NCI-H345 treated with DMSO at 0.1 percent for 48 hours (cell line): ENCODE results near the gene LDLRAP1.

ENCODE experiments used
- DNase-seq: peaks from one replicate; lab custom pipeline; 2025; ENCODE audit not compliant: unreplicated experiment; lab: John Stamatoyannopoulos, UW

The LDLRAP1 gene

GRCh38 chr1:25541889-25542658, 1.3 kb upstream of the LDLRAP1 start:
- DNase-seq: no peak

- no peak for DNase-seq
Observed at GRCh38 chr1:25543005-25543424, 391 bp upstream of the LDLRAP1 start.

- no peak for DNase-seq
Observed at GRCh38 chr1:25544243-25544764, 898 bp downstream of the LDLRAP1 start.

DNA sequence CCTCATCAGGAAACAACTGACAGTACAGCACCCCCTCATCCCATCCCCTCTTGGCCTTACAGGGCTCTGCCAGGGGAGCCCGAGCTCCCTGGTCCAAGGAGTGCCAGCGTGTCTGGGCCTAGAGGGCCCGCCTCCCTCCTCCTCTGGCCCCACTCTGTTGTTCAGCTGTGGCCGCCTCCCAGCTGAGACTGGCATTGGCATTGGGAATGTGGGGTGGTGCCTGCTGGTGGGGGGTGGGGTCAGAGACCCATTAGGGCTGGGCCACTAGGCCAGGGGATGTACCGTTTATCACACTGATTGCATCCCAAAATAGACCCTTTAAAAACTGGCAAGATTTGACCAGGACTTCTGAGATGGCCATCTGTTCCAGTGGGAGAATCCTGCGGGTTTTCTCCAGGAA, 1.4 kb downstream of the LDLRAP1 start:
- DNase-seq: no peak

- no peak for DNase-seq
Observed at GRCh38 chr1:25545767-25546166, 2.4 kb downstream of the LDLRAP1 start.

DNA sequence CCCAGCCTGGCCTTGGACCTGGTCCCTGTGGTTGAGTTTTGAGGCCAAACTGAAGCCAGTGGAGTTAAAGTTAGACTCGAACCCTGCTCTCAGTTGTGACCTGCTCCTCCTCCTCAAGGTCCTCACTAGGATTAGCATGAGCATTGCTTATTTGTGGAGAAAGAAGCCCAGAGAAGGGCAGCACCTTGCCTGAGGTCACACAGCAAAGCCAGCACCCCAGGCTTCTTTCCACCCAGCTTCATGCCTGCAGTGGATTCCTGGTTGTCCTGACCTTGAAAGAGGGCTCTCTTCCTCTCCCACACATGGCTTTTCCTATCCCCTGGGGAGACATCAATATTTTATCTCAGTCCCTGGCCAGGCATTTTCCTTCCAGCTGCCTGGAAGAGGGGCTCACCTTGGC, 2.8 kb downstream of the LDLRAP1 start:
- DNase-seq: no peak

GRCh38 chr1:25548601-25549000, 5.2 kb downstream of the LDLRAP1 start:
- no peak for DNase-seq

DNA sequence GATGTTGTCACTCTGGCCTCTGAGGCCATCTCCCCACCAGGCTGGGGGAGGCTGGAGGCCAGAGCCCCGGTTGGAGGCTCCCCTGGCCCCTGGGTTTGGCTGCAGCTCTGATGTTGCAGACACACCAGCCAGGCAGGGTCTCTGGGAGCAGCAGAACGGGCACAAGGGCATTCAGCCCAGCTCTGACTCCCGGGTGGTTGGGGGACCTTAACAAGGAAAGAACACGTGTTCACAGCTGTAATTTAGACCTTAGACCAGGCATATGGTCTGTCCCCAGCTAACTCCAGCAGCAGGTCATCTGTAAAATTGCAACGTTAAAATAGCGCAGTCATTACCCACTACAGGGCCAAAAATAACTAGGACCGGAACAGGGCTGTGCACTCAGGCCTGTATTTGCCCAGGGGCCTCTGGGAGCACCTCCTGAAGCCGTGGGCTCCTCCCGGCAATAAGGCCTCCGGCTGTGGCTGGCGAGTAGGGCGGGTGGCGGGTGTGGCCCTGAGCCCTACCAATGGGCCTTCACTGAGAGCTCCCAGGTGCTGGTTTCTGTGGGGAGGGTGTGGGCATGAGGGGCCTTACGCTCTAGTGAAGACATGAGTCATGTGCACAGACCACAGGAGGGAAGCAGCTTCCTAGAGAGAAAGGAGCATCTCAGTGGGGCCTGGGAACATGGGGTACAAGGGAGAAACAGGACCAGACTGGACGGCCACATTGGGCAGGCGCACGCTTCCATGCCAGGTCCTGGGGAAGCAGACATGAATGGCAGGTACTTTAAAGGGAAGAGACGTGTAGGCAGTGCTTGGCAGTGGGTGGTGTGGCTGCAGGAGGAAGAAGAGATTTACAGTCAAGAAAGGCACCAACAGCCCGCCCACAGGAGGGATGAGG, 6.1 kb downstream of the LDLRAP1 start:
- DNase-seq: no peak

DNA sequence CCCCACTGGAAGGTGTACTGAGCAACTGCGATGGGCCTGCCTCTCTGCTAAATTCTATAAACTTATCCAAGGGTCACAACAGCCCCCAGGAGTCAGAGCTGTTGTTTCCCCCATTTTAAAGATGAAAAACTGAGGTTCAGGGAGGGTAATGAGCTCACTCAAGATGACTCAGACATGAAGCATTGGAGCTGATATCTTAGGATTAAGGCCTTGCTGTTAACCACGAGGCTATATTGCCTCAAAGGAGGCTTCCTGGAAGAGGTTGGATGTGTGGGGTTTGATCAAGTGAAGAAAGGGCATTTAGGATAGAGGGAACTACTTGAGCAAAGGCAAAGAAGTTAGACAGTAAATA, 6.7 kb downstream of the LDLRAP1 start:
- DNase-seq: no peak

DNA sequence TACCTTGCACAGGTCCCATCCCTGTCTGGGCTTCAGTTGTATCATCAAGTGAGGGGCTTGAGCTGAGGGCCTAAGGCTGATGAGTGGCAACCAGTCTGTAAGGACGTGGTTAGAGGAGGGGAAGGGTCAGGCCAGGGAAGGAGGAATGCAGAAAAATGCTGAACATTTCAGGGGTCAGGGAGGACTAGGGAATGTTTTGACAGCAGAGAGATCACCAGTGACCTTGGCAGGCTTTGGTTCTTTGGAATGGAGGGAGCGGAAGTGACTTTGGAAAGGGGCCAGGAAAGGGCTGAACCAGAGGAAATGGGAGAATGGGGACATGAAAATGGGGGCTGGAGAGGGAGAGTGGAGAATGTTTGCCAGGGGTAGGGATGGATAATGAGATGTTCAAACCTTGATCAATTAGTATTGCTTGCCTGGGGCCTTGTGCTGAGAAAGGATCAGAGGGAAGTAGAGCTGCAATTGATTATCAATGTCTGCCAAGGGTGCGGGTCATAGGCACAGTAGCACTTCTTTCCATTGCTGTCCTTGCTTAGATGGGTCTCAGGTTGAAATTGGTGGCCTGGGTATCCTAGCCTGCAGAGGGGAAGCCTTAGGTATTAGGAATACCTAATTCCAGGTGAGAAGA, 7.4 kb downstream of the LDLRAP1 start:
- DNase-seq: no peak

- DNase-seq: no peak
Observed at GRCh38 chr1:25553749-25554429, 10.5 kb downstream of the LDLRAP1 start.

DNA sequence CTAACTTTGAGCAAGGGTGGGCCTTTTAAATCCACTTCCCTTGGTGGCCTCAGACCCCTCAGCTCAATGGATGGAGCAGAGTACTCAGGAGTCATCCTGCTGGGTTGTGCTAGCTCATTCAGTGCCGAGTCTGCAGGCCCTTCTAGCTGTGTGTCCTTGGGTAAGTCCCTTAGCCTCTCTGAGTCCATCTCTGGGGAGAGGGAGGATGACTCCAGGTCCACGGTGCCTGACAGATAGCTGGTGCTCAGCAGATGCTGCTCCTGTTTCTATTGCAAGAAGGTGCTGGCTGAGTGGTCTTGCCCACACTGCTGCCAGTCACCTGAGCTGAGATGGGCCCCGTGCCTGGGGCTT, 11.0 kb downstream of the LDLRAP1 start:
- DNase-seq: no peak

DNA sequence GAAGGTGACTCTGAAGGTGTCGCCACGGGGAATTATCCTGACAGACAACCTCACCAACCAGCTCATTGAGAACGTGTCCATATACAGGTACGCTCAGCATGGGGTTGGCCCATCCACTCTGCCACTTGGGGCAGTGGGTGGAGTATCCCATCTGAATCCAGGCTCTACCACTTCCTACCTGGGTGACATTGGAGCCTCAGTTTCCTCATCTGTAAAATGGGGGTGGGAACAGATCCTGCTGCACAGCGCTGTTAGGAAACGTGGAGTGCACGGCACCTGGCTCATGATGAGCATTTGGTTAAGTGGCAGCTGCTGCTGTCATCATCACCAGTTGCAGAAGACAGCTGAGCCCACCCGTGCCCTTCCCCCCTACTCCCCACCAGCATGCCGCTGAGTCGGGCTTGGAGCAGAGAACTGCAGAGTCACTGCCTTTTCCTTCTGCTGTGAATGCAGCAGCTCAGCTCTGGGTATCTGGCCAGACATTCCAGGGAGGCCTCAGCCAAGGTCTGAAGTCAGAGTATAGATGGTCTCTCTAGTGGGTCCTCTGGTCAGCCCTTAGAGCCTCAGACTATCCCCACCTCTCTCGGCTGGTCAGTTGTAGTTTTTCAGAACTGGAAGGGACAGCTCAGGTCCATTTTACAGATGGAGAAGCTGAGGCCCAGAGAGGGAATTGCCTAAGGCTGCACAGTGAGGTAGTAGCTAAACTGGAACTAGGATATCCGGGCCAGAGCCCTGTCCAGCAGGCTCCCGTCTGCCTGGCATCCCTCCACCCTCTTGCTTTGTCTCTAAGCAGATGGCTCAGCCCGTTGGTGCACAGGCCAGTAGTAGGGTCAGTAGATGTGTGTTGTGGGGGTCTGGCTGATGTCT, 11.7 kb downstream of the LDLRAP1 start:
- DNase-seq: no peak

DNA sequence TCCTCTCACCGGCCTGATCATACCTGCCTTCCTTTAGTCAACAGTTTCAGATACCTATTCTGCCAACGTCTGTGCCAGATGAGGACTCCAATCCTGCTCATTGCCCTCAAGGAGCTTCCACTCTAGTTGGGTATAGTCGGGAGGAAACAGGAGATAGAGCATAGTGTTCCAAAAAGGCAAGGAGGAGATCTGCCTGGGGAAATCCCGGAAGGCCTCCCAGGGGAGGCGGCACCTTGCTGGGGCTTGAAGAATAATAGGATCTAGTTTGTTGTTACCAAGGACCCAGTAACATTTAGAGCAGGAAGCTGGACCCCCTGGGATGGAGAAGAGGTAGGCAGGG, 12.3 kb downstream of the LDLRAP1 start:
- no peak for DNase-seq

GRCh38 chr1:25556132-25556670, 12.8 kb downstream of the LDLRAP1 start:
- DNase-seq: no peak

DNA sequence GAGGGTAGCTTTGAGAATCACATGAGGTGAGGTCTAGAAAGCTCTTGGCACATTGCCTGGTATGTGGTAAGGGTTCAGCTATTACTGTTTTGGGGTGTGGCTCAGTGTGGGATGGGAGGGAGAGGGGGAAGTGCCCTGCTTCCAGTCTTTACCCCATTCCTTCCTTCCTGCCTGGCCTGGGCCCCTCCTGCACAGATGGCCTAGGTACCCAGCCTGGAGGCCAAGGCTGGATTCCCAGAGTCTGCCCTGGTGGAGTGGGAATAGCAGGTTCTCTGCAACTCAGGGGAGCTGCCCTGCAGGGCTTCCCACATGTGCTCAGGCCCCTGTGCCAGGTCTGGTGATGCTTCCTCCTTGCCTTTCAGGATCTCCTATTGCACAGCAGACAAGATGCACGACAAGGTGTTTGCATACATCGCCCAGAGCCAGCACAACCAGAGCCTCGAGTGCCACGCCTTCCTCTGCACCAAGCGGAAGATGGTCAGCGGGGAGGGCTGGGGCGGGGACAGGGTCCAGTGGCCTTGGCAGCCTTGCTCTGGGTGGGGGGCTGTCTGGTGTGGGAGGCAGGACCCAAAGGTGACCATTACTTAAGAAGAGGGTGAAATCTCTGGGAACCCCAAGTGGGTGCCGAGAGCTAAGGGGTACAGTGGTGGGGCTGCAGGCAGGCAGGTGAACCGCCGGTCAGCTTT, 13.5 kb downstream of the LDLRAP1 start:
- no peak for DNase-seq

GRCh38 chr1:25557543-25557942, 14.1 kb downstream of the LDLRAP1 start:
- no peak for DNase-seq

GRCh38 chr1:25559031-25559430, 15.6 kb downstream of the LDLRAP1 start:
- no peak for DNase-seq

DNA sequence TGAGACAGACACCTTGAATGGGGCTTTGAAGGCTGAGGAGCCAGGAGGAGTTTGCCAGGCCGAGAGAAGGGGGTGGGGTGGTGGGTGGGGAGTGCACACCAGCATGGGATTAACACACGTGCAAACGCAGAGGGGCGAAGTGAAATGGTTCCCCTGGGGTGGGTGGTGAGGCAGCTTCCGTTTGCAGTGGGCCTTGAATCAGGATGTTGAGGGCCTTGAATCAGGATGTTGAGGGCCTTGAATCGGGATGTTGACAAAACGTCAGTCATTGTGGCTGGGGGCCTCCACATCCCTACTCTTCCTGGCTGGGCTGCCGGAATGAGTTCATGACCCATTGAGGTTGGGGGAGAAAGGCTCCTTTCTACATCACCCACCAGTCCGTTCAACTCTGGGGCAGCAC, 16.6 kb downstream of the LDLRAP1 start:
- no peak for DNase-seq

- DNase-seq: no peak
Observed at GRCh38 chr1:25560788-25561187, 17.4 kb downstream of the LDLRAP1 start.
